ENCODE results near the gene PRSS12. TPM values are rescaled to one million over a fixed set of nuclear protein-coding genes. Genes with fewer than 3 reads are reported as not detected.
A peak's percentile ranks its signal among the peaks of the same experiment; 100 is the strongest.

PRSS12 gene
- total and polyA plus RNA-seq, 2 experiments from 2014 or later = 5.5 to 12.9 TPM

DNA sequence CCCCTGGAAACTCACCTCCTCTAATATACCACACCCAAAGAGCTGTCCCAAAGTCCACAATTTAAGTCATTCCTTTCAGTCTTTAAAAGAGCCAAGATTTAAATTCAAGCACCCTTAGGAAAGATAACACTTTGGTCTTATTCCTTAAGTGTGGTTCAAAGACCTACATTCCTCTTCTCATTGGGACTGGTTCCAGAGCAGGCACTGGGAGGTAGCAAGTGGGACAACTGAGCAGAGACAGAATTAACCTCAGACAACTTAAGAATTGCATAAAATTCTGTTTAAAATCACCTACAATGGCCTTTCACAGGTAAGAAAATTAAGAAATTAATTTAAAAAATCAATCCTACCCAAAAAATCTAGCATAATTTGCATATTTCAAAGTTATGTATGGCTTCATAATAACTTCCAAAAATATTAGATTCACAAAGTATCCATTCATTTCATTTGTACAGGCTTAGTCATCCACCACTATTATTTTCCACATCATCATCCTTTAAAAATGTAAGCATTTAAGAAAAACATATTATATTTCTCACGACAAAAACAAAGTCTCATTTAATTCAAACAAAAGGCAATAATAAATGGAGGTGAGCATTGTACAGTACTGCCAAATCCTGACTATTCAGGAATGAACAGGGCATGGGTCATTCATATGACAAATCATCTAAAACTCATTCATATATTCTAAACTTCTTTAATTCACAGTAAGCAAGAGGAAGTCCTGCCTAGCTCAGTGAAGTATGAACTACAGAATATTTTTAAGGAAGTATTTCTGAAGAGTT is 13.6 kb downstream of the PRSS12 start:
- ATAC-seq = no peak

More for the DNA sequence above, 13.6 kb downstream of the PRSS12 start:
- no peak overlapping the region for H3K4me3 ChIP-seq
- TF ChIP-seq POLR2AphosphoS5 (IDR thresholded peaks at IDR 0.05; ENCODE audit: low read depth) (no peak), CREB1 (CRISPR knock-in tag; IDR thresholded peaks at IDR 0.05; ENCODE audit: low read depth) (no peak), ZNF331 (CRISPR knock-in tag; IDR thresholded peaks at IDR 0.05; ENCODE audit: low read depth) (no peak), NANOG (IDR thresholded peaks at IDR 0.05; ENCODE audit: borderline replicate concordance) (no peak), STAT1 (IDR thresholded peaks at IDR 0.05; ENCODE audit: unreplicated experiment) (no peak), CTCF (conservative IDR thresholded peaks at IDR 0.05; ENCODE audit: low read depth in 2 of 2) (no peak), ZNF114 (CRISPR knock-in tag; IDR thresholded peaks at IDR 0.05) (no peak), REST (IDR thresholded peaks at IDR 0.05; ENCODE audit: unreplicated experiment) (no peak), JUNB (IDR thresholded peaks at IDR 0.05; ENCODE audit: unreplicated experiment) (no peak), EZH2 (IDR thresholded peaks at IDR 0.05; ENCODE audit: low read depth, unreplicated experiment) (no peak), ZNF462 (CRISPR knock-in tag; IDR thresholded peaks at IDR 0.05) (no peak), EZH2phosphoT487 (IDR thresholded peaks at IDR 0.05; ENCODE audit: unreplicated experiment) (no peak)
- TF ChIP-seq, protein P1, sequence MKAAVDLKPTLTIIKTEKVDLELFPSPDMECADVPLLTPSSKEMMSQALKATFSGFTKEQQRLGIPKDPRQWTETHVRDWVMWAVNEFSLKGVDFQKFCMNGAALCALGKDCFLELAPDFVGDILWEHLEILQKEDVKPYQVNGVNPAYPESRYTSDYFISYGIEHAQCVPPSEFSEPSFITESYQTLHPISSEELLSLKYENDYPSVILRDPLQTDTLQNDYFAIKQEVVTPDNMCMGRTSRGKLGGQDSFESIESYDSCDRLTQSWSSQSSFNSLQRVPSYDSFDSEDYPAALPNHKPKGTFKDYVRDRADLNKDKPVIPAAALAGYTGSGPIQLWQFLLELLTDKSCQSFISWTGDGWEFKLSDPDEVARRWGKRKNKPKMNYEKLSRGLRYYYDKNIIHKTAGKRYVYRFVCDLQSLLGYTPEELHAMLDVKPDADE (IDR thresholded peaks at IDR 0.05) = no peak
- no peaks in the 10 kb centered on the region for H3K36me3 ChIP-seq (ENCODE audit: insufficient read depth)
- H3K4me2 ChIP-seq = no peak overlapping the region
- H3K9me2 ChIP-seq (ENCODE audit: insufficient read depth) = no peaks in the 10 kb centered on the region
- H3K4me1 ChIP-seq (ENCODE audit: insufficient read depth) = peaks cover 41% of the 10 kb centered on the region
- H3K27me3 ChIP-seq (ENCODE audit: insufficient read depth) = no peaks in the 10 kb centered on the region
- Mint-ChIP-seq H3K27ac (peak overlapping the region; percentile 9; the same call in 1 of the 2 replicates), H3K36me3 (ENCODE audit: low read depth) (no peaks in the 10 kb centered on the region), H3K4me1 (peaks cover 41% of the 10 kb centered on the region), H3K9me3 (no peaks in the 10 kb centered on the region), H3K27me3 (ENCODE audit: insufficient read depth, low read depth, poor library complexity) (no peaks in the 10 kb centered on the region), H3K4me3 (no peak overlapping the region)
- no peaks in the 10 kb centered on the region for H3K79me2 ChIP-seq (replicated peaks; ENCODE audit: insufficient read depth)
- DNase-seq (ENCODE audit: low spot score) = no peak
- H3K27ac ChIP-seq (ENCODE audit: low read depth) = no peak overlapping the region
- H2AFZ ChIP-seq = no peak overlapping the region
- no peaks in the 10 kb centered on the region for H4K20me1 ChIP-seq (replicated peaks; ENCODE audit: insufficient read depth)
- no peaks in the 10 kb centered on the region for H3F3A ChIP-seq (replicated peaks; ENCODE audit: low read depth)

Measured in GM23338 (cell line).